Activated CD8-positive, alpha-beta memory T cell treated with anti-CD3 and anti-CD28 coated beads, Interleukin-2, amount 50 U/mL, for 4 hours (primary cell): ENCODE data around the gene BRD2.
A peak's percentile ranks its signal among the peaks of the same experiment; 100 is the strongest.

ENCODE experiments used
- DNase-seq: peaks from one replicate; pipeline ENCODE4 v3.0.0-alpha.2; 2020

The BRD2 gene

GRCh38 chr6:32950010-32950409 is 18.4 kb upstream of the BRD2 start:
- no peak for DNase-seq

GRCh38 chr6:32950449-32950848 is 17.9 kb upstream of the BRD2 start:
- no peak for DNase-seq

- DNase-seq = peak; percentile 70
Observed at GRCh38 chr6:32952817-32953739, 15.3 kb upstream of the BRD2 start, which contains the start of gene HLA-DMA. TSS of gene HLA-DMA (minus strand) at chr6:32953097. CDS start at chr6:32953036, 61 bp downstream.

DNA sequence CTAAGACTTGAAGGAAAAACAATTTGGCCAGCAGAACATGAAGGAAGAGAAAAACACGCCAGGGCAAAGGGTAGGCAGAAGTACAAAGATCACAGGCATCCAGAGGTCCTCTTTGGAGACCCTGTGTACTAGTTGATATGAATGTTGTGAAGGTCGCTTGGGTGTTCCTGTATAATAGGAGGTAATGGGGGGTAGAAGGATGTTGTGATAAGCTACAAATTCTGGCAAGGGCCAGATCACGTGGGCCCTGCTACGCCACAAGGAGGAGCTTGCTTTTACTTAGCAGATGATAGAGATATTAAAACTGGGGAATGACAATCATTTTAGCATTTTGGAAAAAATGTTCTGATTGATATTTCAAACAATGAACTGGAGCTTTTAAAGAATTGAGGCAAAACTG is 14.6 kb upstream of the BRD2 start:
- no peak for DNase-seq

GRCh38 chr6:32954267-32954666 is 14.1 kb upstream of the BRD2 start:
- DNase-seq = no peak

DNA sequence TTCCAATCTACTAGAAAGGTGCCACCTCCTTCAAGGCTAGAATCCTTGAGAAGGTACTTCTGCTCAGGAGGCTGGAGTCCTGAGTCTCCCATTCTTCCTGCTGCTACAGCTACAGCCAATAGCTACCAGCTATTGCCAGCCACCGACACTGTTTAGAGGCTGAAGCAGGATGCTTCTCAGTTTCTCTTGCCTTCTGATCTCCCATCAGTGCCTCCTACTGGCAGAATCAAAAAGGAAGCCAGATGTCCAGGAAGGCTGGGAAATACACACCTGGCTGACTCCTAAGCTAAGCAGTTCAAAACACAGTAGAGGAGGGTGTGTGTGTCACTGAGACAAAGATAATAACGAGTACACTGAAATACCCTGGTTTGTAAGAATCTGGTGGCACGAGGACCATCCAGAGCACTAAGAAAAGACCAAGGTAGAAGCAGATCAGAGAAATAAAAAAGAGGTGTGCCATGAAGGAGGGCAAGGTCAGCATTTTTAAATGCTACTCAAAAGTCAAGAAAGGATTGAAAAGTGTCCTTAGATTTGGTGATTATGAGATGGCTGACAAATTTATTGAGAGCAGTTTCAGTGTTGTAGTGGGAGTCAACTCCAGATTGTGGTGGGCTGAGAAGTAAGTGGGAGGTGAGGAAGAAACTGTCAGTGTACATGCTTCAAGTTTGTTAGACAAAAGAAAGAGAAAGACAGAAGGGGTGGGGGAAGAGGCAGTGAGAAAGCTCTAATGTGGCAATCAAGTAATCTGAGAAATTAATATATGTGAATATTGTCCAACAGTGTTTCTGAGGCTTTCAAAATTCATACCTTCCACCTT is 13.2 kb upstream of the BRD2 start:
- no peak for DNase-seq

GRCh38 chr6:32956176-32956575 is 12.2 kb upstream of the BRD2 start:
- DNase-seq = no peak

GRCh38 chr6:32960563-32960962 is 7.8 kb upstream of the BRD2 start:
- DNase-seq = no peak

GRCh38 chr6:32962213-32962826 is 6.1 kb upstream of the BRD2 start:
- DNase-seq = no peak

DNA sequence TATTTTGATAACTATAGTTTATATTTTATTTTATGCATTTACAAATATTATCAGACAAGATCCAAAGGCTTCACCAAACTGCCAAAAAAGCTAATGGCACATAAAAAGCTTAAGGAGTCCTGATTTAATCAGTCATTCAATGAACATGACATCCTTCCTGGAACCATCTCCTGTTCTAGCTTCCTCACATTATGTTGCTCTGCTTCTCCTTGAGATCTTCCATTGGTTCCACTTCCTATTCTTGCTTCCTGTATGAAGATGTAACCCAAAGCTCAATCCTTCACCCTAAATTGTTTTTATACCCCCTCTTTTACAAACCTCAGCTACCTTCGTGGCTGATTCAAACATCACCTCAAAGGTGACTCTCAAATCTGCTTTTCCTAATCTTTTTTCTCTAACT is 4.5 kb upstream of the BRD2 start:
- no peak for DNase-seq

DNA sequence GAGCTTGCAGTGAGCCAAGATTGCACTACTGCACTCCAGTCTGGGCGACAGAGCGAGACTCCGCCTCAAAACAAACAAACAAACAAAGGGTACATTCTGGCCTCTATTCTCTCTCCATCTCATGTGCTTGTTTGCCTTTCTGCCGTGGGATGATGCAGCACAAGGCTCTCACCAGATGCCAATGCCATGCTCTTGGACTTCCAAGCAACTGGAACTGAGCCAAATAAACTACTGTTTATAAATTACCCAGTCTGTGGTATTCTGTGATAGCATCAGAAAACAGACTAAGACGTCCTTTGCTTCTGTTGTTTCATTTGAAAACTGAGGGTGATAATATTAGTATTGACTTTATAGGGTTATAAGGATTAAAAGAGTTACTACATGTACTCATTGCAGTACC is 3.6 kb upstream of the BRD2 start:
- DNase-seq = no peak

DNA sequence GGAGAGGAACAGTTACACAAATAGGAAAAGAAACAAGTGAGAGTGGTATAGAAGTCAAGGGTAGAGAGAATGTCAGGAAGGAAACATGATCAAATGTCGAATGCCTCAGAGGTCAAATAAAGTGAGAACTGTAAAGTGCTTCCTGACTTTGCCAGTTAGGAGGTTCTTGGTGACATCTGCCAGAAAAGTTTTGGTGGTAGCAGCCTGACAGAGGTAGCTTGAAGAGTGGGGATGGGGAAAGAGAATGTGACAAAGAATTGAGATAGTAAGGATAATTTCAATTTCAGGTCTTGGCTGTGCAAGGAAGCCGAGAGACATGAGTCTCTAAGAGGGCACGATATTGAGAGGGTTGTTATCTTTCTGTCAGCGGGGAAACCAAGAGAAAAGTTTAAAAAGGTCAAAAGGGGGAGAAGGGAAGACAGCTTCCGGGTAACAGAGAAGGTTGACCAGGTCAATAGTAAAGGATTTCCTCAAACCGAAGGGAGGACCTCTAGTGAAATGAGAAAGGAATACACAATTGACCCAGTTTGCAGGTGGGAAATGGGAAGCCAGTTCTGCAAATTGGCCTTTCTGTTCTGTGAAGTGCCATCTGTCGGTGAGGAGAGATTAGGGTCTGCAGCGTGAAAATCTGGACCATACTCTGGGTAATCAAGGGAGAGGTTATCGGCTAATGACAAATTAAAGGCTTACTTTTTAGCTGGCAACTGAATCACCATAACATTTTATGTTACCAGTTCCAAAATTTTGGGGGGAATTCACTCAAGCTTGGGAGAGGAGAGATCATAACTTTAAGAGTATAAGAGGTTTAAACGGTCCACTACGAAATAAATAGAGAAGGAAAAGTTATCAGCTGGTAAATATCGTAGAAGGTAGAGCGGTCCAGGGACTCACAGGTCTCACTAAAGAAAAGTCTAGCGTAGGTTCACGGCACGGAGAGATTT is 973 bp upstream of the BRD2 start:
- DNase-seq = no peak

GRCh38 chr6:32968867-32969684 is 682 bp downstream of the BRD2 start:
- DNase-seq = peak; percentile 49

DNA sequence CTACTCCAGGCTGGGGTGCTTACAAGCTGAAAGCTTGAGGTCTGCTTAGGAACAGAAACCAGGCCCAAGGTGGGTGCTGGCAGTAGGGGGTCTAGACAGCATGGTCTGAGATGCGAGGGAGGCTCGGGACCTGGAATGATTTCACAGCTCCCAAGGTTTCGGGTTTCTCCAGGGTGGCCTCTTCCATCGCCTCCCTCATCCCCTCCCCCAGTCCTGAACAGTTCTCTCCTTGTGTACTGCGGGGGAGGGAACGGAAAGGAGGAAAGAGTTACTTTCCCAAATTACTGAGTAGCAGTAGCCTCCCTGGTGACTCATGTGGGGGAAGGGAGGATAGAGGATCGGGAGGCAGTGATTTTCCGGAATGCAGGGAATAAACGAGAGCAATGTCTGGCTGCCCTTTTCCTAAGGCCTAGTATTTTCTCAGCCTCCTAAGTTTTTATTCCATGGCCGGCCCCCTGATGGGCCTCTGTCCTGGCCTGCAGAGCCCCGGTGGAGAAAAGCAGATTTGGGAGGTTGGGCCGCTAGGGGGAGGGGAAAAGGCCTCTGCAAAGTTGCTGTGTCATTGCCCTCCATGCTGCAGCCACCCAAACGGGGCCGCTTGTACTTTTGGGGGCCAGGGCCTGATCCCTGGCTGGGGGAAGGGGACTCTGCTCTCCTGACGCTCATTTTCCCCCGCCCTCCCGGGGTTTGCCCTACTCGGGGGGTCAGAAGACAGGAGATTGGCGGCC is 1.5 kb downstream of the BRD2 start:
- peak; percentile 67 for DNase-seq

DNA sequence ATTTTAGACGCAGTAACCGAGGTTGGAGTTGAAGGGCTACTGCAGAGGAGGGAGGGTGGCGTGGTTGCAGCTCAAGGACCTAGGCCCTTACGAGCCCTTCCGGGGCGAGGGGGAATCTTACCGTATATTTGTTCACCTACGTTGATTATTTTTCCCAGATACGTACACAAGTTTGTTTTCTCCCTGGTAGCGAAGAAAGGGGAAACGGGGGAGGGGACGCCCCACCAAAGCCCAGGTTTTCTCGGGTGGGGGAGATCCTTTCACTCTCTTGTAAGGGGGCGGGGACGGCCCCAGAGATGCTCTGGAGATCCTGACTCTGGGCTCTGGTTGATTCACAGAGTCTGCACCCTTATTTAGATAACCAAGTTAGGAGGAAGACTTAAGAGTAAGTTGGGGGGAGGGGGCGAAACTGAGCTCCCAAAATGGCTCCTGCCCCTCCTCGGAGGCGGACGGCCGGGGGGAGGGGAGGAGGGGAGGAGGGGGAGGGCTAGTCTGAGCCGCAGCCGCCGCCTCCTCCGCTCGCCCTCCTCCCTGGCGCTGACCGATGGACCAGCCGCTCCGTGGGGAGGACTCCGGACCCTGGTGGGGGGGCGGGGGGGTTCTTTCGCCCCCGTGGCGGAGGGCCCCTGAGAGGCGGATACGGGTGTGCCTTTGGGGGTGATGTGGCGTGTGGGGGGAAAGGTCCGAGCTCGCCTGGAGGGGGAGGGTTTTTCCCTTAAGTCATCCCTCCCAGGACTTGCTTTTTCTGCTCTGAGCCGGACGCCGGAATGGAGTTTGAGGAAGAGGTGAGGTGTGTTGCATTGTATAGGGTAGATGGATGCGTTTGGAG is 2.2 kb downstream of the BRD2 start:
- DNase-seq = peak; percentile 75

DNA sequence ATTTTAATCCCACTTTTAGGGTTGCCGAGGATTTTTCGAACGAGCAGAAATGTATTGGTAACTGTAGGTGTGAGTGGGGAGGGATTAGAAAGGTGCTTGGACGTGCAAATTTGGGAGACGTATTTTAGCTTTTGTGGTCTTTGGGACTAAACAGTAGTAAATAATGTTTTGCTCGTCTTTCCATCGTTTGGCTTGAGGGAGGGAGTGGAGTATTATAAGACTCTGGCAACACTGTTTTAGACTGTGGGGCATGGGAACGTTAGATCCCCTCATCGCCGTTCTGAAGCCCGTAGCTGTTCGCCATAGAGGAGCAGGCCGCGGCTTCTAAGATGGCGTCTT is 2.8 kb downstream of the BRD2 start:
- DNase-seq = no peak

DNA sequence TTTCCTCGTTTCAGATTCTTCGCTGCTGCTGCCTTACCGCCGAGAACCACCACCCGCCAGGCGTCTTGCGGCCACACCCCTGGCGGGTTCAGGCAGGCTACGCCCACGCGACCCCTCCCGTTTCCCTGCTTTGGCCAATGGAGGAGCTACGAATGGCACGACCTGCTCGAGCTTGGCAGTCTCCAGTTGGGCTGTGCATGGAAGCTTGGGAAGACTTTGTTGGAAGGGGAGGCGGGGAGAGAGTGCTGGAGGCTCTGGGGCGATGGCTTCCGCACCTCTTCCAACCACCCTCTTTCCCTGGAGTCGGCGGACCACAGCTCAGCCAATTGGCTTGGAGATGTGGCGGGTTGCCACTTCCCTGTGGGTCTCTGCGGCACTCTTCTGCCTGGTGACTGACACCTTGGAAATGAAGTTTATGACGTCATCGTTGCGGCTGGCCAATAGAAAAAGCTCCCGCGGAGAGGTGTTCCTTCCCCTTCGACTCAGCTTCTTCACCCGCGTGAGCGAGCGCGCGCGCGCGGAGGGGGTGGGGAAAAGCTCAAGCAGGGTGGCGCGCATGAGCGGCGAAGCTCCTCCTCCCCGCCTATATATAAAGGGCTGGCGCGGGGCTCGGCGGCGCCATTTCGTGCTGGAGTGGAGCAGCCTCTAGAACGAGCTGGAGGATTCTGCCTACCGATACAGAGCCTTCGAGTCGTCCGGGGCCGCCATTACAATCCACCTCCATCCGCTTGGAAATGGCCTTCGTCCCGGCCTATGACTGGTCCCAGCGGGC is 3.4 kb downstream of the BRD2 start:
- peak; percentile 99 for DNase-seq

GRCh38 chr6:32972353-32973143 is 4.2 kb downstream of the BRD2 start:
- DNase-seq = peak; percentile 62
